DND-41 (cell line): ENCODE data around the gene IL18RAP.

ENCODE experiments used
- ATAC-seq: fragments of 200-7000 bp; cut with Tn5 transposase; 3 replicates; pipeline ENCODE4 v1.9.1; 2021; ENCODE audit warnings: low read depth; ENCODE audit not compliant: insufficient read depth
- DNase-seq: peaks from one replicate; pipeline ENCODE4 v3.0.0-alpha.2; 2020
- H2AFZ ChIP-seq: 2 replicates; pipeline ENCODE4 v1.6.0; 2012; ENCODE audit warnings: low read depth, low read length
- H3K27ac ChIP-seq: 2 replicates; pipeline ENCODE4 v1.5.1; 2012; ENCODE audit warnings: low read length, inconsistent platforms
- H3K27me3 ChIP-seq: fragments of 200-600 bp; sonication (generic); 2 replicates; pipeline ENCODE4 v1.6.0; 2012; ENCODE audit warnings: low read length, mild to moderate bottlenecking, inconsistent platforms; ENCODE audit not compliant: insufficient read depth, poor library complexity
- H3K36me3 ChIP-seq: 2 replicates; pipeline ENCODE4 v1.5.1; 2012; ENCODE audit warnings: low read length, inconsistent platforms; ENCODE audit not compliant: insufficient read depth
- H3K4me1 ChIP-seq: 2 replicates; pipeline ENCODE4 v1.5.1; 2012; ENCODE audit warnings: mild to moderate bottlenecking, low read length; ENCODE audit not compliant: insufficient read depth
- H3K4me2 ChIP-seq: 2 replicates; pipeline ENCODE4 v1.6.0; 2012; ENCODE audit warnings: mild to moderate bottlenecking, moderate library complexity, low read length, inconsistent platforms; ENCODE audit not compliant: insufficient read depth
- H3K4me3 ChIP-seq, 2 experiments: fragments of 200-600 bp in 1 of 2; shearing (Covaris generic) in 1 of 2; 2 replicates each; pipeline ENCODE4 v1.5.1; 2012 to 2016; ENCODE audit warnings: inconsistent platforms in 2 of 2, low read length in 2 of 2, mild to moderate bottlenecking in 2 of 2, low read depth in 1 of 2, moderate library complexity in 1 of 2
- H3K79me2 ChIP-seq: 2 replicates; pipeline ENCODE4 v1.6.0; 2012; ENCODE audit warnings: low read length, inconsistent platforms; ENCODE audit not compliant: insufficient read depth
- H3K9ac ChIP-seq: 2 replicates; pipeline ENCODE4 v1.6.0; 2012; ENCODE audit warnings: low read depth, mild to moderate bottlenecking, inconsistent platforms, low read length, moderate library complexity
- H3K9me3 ChIP-seq: 2 replicates; pipeline ENCODE4 v1.5.1; 2012; ENCODE audit warnings: low read length, moderate library complexity, mild to moderate bottlenecking, inconsistent platforms; ENCODE audit not compliant: insufficient read depth, severe bottlenecking
- H4K20me1 ChIP-seq: 2 replicates; pipeline ENCODE4 v1.6.0; 2012; ENCODE audit warnings: low read length; ENCODE audit not compliant: insufficient read depth
- CTCF ChIP-seq: IDR thresholded peaks from 2 replicates; pipeline ENCODE4 v1.5.1; 2012; ENCODE audit warnings: borderline replicate concordance, low read length, moderate library complexity, mild to moderate bottlenecking; ENCODE audit not compliant: poor library complexity, severe bottlenecking; ENCODE audit errors: extremely low read depth
- EZH2 ChIP-seq: IDR thresholded peaks from 3 replicates; pipeline ENCODE4 v1.6.1; 2012; ENCODE audit warnings: borderline replicate concordance, low read depth, mild to moderate bottlenecking, moderate library complexity, low read length, inconsistent platforms; ENCODE audit not compliant: severe bottlenecking

The IL18RAP gene

GRCh38 chr2:102427249-102427648 lies 4.3 kb downstream of the IL18RAP start:
- Histone ChIP-seq H3K27ac (no peak overlapping the region), H3K79me2 (no peaks in the 10 kb centered on the region), H3K4me2 (no peak overlapping the region), H3K27me3 (peaks cover 3% of the 10 kb centered on the region), H3K36me3 (no peaks in the 10 kb centered on the region), H3K4me3 (no peak overlapping the region), H2AFZ (no peak overlapping the region), H3K9me3 (no peaks in the 10 kb centered on the region), H3K4me1 (no peaks in the 10 kb centered on the region), H3K9ac (no peak overlapping the region), H4K20me1 (no peaks in the 10 kb centered on the region)
- ATAC-seq (no peak), DNase-seq (no peak)
- TF ChIP-seq CTCF (no peak), EZH2 (no peak)

- Histone ChIP-seq H3K36me3 (no peaks in the 10 kb centered on the region), H3K4me2 (no peak overlapping the region), H3K9me3 (no peaks in the 10 kb centered on the region), H3K9ac (no peak overlapping the region), H2AFZ (no peak overlapping the region), H3K27me3 (peaks cover 3% of the 10 kb centered on the region), H3K79me2 (no peaks in the 10 kb centered on the region), H3K4me3 (no peak overlapping the region), H3K4me1 (no peaks in the 10 kb centered on the region), H4K20me1 (no peaks in the 10 kb centered on the region), H3K27ac (no peak overlapping the region)
- TF ChIP-seq EZH2 (no peak), CTCF (no peak)
- DNase-seq (no peak), ATAC-seq (no peak)
Observed at GRCh38 chr2:102428573-102428972, 5.6 kb downstream of the IL18RAP start.

- no peak for ATAC-seq
- TF ChIP-seq EZH2 (no peak), CTCF (no peak)
- no peak for DNase-seq
- Histone ChIP-seq H4K20me1 (no peaks in the 10 kb centered on the region), H3K9ac (no peak overlapping the region), H3K36me3 (no peaks in the 10 kb centered on the region), H3K4me1 (no peaks in the 10 kb centered on the region), H3K4me3 (no peak overlapping the region), H3K27me3 (no peaks in the 10 kb centered on the region), H3K9me3 (no peaks in the 10 kb centered on the region), H3K4me2 (no peak overlapping the region), H3K79me2 (no peaks in the 10 kb centered on the region), H2AFZ (no peak overlapping the region), H3K27ac (no peak overlapping the region)
Observed at GRCh38 chr2:102432386-102432785, 9.4 kb downstream of the IL18RAP start.
